Gastrocnemius medialis (tissue), 4 donors: ENCODE data around the gene FBXO17.

Source experiments
- POLR2A ChIP-seq, 2 donors: fragments of 450-650 bp; IDR thresholded peaks; one replicate each; pipeline ENCODE4 v1.6.1; 2017; ENCODE audit warnings: antibody characterized with exemption in 2 of 2, mild to moderate bottlenecking in 2 of 2, moderate library complexity in 2 of 2
- TF ChIP-seq, protein P1 (sequence below), 5 experiments: fragments of 450-650 bp in 3 of 5; fragments of 200-600 bp in 2 of 5; sonication (generic) in 2 of 5; IDR thresholded peaks in 4 of 5; conservative IDR thresholded peaks in 1 of 5; 1 replicate in 4 of 5; 2 replicates in 1 of 5; pipeline ENCODE4 v1.5.1; 2016 to 2019; ENCODE audit warnings: antibody characterized with exemption in 5 of 5, mild to moderate bottlenecking in 3 of 5, moderate library complexity in 3 of 5

DNA sequence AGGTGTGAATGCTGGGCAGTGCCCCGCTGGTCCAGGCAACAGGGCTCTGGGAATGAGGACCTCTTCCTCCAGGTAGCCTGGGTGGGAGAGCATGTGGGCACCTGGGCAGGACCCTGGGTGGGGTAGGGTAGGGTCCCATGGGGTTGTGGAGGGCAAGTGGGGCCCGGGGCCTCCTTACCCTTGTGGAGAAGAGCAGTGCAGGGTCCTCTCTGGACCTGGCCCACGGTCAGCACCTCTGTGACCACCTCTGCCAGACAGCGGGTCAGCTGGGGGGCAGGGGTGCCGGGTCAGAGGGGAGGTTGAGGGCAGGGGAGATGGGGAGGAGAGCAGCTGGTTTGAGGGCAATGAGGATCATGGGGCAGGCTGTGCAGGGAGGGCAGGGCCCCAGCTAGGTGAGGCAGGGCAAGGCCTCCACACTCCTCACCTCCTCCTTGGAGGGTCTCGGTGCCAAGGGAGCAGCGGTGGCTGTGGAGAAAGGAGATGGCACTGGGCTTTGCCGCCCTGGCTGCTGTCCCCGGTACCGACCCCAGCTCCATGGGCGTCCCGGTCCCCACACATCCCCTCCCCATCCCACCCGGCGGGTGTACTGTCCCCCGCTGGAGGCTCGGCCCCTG, 64.0 kb downstream of the FBXO17 start:
- TF ChIP-seq, protein P1, sequence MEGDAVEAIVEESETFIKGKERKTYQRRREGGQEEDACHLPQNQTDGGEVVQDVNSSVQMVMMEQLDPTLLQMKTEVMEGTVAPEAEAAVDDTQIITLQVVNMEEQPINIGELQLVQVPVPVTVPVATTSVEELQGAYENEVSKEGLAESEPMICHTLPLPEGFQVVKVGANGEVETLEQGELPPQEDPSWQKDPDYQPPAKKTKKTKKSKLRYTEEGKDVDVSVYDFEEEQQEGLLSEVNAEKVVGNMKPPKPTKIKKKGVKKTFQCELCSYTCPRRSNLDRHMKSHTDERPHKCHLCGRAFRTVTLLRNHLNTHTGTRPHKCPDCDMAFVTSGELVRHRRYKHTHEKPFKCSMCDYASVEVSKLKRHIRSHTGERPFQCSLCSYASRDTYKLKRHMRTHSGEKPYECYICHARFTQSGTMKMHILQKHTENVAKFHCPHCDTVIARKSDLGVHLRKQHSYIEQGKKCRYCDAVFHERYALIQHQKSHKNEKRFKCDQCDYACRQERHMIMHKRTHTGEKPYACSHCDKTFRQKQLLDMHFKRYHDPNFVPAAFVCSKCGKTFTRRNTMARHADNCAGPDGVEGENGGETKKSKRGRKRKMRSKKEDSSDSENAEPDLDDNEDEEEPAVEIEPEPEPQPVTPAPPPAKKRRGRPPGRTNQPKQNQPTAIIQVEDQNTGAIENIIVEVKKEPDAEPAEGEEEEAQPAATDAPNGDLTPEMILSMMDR (IDR thresholded peaks at IDR 0.05 in 4 of 5, conservative IDR thresholded peaks at IDR 0.05 in 1 of 5), result no peak
- TF ChIP-seq POLR2A (IDR thresholded peaks at IDR 0.05), result no peak
